DOHH2 (cell line): ENCODE results near the gene PPP6R3.

ENCODE experiments used
- H3F3A ChIP-seq: fragments of 200-600 bp; sonication (generic), shearing (Covaris generic); 2 replicates; pipeline ENCODE4 v1.6.0; 2016; ENCODE audit warnings: antibody characterized with exemption, mild to moderate bottlenecking; ENCODE audit not compliant: control insufficient read depth, insufficient read depth
- H3K27ac ChIP-seq: fragments of 200-600 bp; sonication (generic); 2 replicates; pipeline ENCODE4 v1.5.1; 2014; ENCODE audit warnings: low read depth, mild to moderate bottlenecking, low read length, moderate library complexity
- H3K27me3 ChIP-seq: fragments of 200-600 bp; sonication (generic); 2 replicates; pipeline ENCODE4 v1.6.1; 2014; ENCODE audit warnings: mild to moderate bottlenecking, low read length, mixed read lengths; ENCODE audit not compliant: control insufficient read depth
- H3K36me3 ChIP-seq: fragments of 200-600 bp; sonication (generic); 2 replicates; pipeline ENCODE4 v1.6.1; 2014; ENCODE audit warnings: mild to moderate bottlenecking, low read length, moderate library complexity, mixed read lengths; ENCODE audit not compliant: control insufficient read depth
- H3K4me1 ChIP-seq: fragments of 200-600 bp; sonication (generic); 2 replicates; pipeline ENCODE4 v1.6.1; 2014; ENCODE audit warnings: mild to moderate bottlenecking, low read length, mixed read lengths; ENCODE audit not compliant: control insufficient read depth
- H3K4me2 ChIP-seq: fragments of 200-600 bp; sonication (generic); 2 replicates; pipeline ENCODE4 v1.6.0; 2014; ENCODE audit warnings: mild to moderate bottlenecking, low read length, moderate library complexity
- H3K4me3 ChIP-seq: fragments of 200-600 bp; sonication (generic); 2 replicates; pipeline ENCODE4 v1.5.1; 2014; ENCODE audit warnings: mild to moderate bottlenecking, low read length, mixed read lengths
- H3K79me2 ChIP-seq: fragments of 200-600 bp; sonication (generic); 2 replicates; pipeline ENCODE4 v1.6.1; 2014; ENCODE audit warnings: mild to moderate bottlenecking, low read length, mixed read lengths; ENCODE audit not compliant: control insufficient read depth
- H3K9me2 ChIP-seq: fragments of 200-600 bp; sonication (generic); replicated peaks from 2 replicates; pipeline ENCODE4 v1.6.1; 2014; ENCODE audit warnings: mild to moderate bottlenecking, low read length, mixed read lengths; ENCODE audit not compliant: control insufficient read depth
- H3K9me3 ChIP-seq: fragments of 200-600 bp; sonication (generic); 2 replicates; pipeline ENCODE4 v1.6.1; 2014; ENCODE audit warnings: antibody characterized with exemption, low read length, mixed read lengths; ENCODE audit not compliant: control insufficient read depth, insufficient read depth
- H4K20me1 ChIP-seq: fragments of 200-600 bp; sonication (generic); 2 replicates; pipeline ENCODE4 v1.6.0; 2014; ENCODE audit warnings: low read depth, mild to moderate bottlenecking, antibody characterized with exemption, low read length, moderate library complexity; ENCODE audit not compliant: control insufficient read depth, insufficient read depth
- CTCF ChIP-seq: fragments of 200-600 bp; sonication (generic); IDR thresholded peaks from one replicate; pipeline ENCODE4 v1.5.1; 2014; ENCODE audit warnings: antibody characterized with exemption, mild to moderate bottlenecking, low read depth, low read length; ENCODE audit not compliant: poor library complexity, severe bottlenecking
- EZH2phosphoT487 ChIP-seq: fragments of 200-600 bp; sonication (generic); IDR thresholded peaks from 2 replicates; pipeline ENCODE4 v1.6.1; 2017; ENCODE audit warnings: borderline replicate concordance, mild to moderate bottlenecking, antibody characterized with exemption, low read length, moderate library complexity, mixed read lengths

The PPP6R3 gene

GRCh38 chr11:68641880-68642279 is 181.3 kb downstream of the PPP6R3 start:
- Histone ChIP-seq H3K4me3 (no peak overlapping the region), H3K4me1 (no peaks in the 10 kb centered on the region), H3K9me2 (no peaks in the 10 kb centered on the region), H3K79me2 (no peaks in the 10 kb centered on the region), H4K20me1 (no peaks in the 10 kb centered on the region), H3K36me3 (no peaks in the 10 kb centered on the region), H3K9me3 (no peaks in the 10 kb centered on the region), H3F3A (no peaks in the 10 kb centered on the region), H3K27ac (no peak overlapping the region), H3K27me3 (peaks cover 2% of the 10 kb centered on the region; the same call in 1 of the 2 replicates), H3K4me2 (no peak overlapping the region)
- TF ChIP-seq EZH2phosphoT487, result no peak
- no peak for TF ChIP-seq CTCF

GRCh38 chr11:68643585-68643984 is 183.0 kb downstream of the PPP6R3 start:
- Histone ChIP-seq H3K79me2 (no peaks in the 10 kb centered on the region), H3K9me3 (no peaks in the 10 kb centered on the region), H3K4me2 (no peak overlapping the region), H3F3A (no peaks in the 10 kb centered on the region), H3K27me3 (peaks cover 10% of the 10 kb centered on the region), H3K9me2 (no peaks in the 10 kb centered on the region), H3K4me1 (no peaks in the 10 kb centered on the region), H3K4me3 (no peak overlapping the region), H3K36me3 (no peaks in the 10 kb centered on the region), H3K27ac (no peak overlapping the region), H4K20me1 (no peaks in the 10 kb centered on the region)
- no peak for TF ChIP-seq CTCF
- TF ChIP-seq EZH2phosphoT487, result no peak

GRCh38 chr11:68646832-68647231 is 186.3 kb downstream of the PPP6R3 start:
- Histone ChIP-seq H3K27me3 (peaks cover 16% of the 10 kb centered on the region), H3K4me3 (no peak overlapping the region), H3K9me2 (no peaks in the 10 kb centered on the region), H3F3A (no peaks in the 10 kb centered on the region), H3K4me2 (no peak overlapping the region), H3K9me3 (no peaks in the 10 kb centered on the region), H3K4me1 (no peaks in the 10 kb centered on the region), H3K36me3 (no peaks in the 10 kb centered on the region), H4K20me1 (no peaks in the 10 kb centered on the region), H3K79me2 (no peaks in the 10 kb centered on the region), H3K27ac (no peak overlapping the region)
- TF ChIP-seq EZH2phosphoT487 (no peak), CTCF (no peak)
